ENCODE measurements around the gene TTF2. TPM values are rescaled to one million over a fixed set of nuclear protein-coding genes. Genes with fewer than 3 reads are reported as not detected.
A peak's percentile ranks its signal among the peaks of the same experiment; 100 is the strongest.

TTF2 gene
- total and polyA plus RNA-seq, 2 of the 8 experiments (the other 6 are each of a cell fraction or from before 2014, with no cell fraction given) = 16.9 to 89.6 TPM

DNA sequence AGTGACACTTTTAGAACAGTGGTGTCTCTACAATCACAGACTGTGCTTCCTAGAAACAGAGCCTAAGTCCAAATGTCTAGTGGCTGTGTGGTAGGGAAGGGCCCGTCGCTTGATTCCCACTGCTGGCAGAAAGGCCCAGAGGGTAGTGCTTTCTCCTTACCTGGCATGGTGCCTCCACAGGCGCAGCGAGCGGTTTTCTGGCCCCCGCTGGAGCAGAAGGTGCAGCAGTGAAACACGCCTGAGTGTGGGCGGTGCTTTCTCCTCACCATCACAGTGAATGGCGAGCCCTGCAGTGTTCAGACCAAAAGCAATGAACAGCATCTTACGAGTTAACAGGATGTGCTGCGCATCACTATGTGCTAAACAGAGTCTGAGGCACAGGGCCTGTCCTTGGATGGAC, 53.1 kb downstream of the TTF2 start:
- H2BK120ac ChIP-seq (replicated peaks; ENCODE audit: low read depth, low read length) = no peak overlapping the region
- H3K4me3 ChIP-seq (ENCODE audit: extremely low read depth in 1 of 4, insufficient read depth in 2 of 4, low read depth in 3 of 4, low read length in 4 of 4) = no peak overlapping the region
- WGBS, 2 experiments (ENCODE audit: extremely low coverage in 1 of 2, insufficient coverage in 1 of 2, insufficient read length in 1 of 2, insufficient replicate concordance in 2 of 2, low coverage in 1 of 2, low lambda C conversion rate in 2 of 2, missing lambda C conversion rate in 1 of 2) = 93% methylated on average over 11 of the region's 11 CpGs; no CpG with 5 or more reads in 1 of the 2 experiments
- no peak overlapping the region for H2AFZ ChIP-seq (ENCODE audit: low read length)
- no peak overlapping the region for H3K27ac ChIP-seq (ENCODE audit: low read depth, low read length)
- DNase-seq (ENCODE audit: low read depth in 1 of 2, low spot score in 2 of 2) (no peak), FAIRE-seq (no peak)
- H4K8ac ChIP-seq (ENCODE audit: extremely low read depth, insufficient read depth, low read length) = peak overlapping the region; percentile 46
- H3K4ac ChIP-seq (replicated peaks; ENCODE audit: insufficient read length, low read depth, low read length) = no peak overlapping the region
- CTCF ChIA-PET (ENCODE audit: partially characterized antibody) = interaction anchor here (0.8 to 4.9 kb wide), 10 partner anchors 9 to 172 kb away, joined by 3 to 43 read pairs (median 6); no protein-coding TSS in a partner anchor
- H3K36me3 ChIP-seq (ENCODE audit: control insufficient read depth in 2 of 4, insufficient read depth in 4 of 4, low read length in 3 of 4) = peaks cover 13 to 83% (median 47%) of the 10 kb centered on the region in 4 experiments
- no peak overlapping the region for H3K18ac ChIP-seq (ENCODE audit: extremely low read depth, low read length)
- H3K56ac ChIP-seq (replicated peaks; ENCODE audit: insufficient read length, low read depth, low read length) = no peak overlapping the region
- H3K79me1 ChIP-seq (ENCODE audit: low read depth, low read length) = no peaks in the 10 kb centered on the region
- H2BK15ac ChIP-seq (ENCODE audit: low read length) = no peak overlapping the region
- POLR2A ChIA-PET (ENCODE audit: partially characterized antibody) = interaction anchor here (1.2 to 2.0 kb wide), 6 partner anchors 9 to 177 kb away, joined by 3 to 6 read pairs (median 4); partner anchors contain the start of gene TRIM45
- no peak overlapping the region; a peak in 1 of 4 replicates for H3K4me2 ChIP-seq (ENCODE audit: insufficient read depth in 1 of 2, low read depth in 2 of 2, low read length in 2 of 2)
- no peak overlapping the region for H3K23ac ChIP-seq (ENCODE audit: insufficient read length)
- H4K91ac ChIP-seq (replicated peaks; ENCODE audit: insufficient read length, low read length) = no peak overlapping the region
- H2AK5ac ChIP-seq (ENCODE audit: low read depth, low read length) = no peak overlapping the region
- H4K20me1 ChIP-seq (replicated peaks in 1 of 2; ENCODE audit: control insufficient read depth in 1 of 2, insufficient read depth in 2 of 2, low read length in 2 of 2) = peaks cover 0 to 4% of the 10 kb centered on the region in 2 experiments
- H3K79me2 ChIP-seq (ENCODE audit: control insufficient read depth in 1 of 2, insufficient read depth in 2 of 2, low read length in 2 of 2) = no peaks in the 10 kb centered on the region
- 0 out of 7 replicates have a peak overlapping the region, but pooled peaks of 1 of the 4 experiments have one; percentile 12 for H3K9ac ChIP-seq (replicated peaks in 1 of 4; ENCODE audit: extremely low read depth in 1 of 4, low read depth in 3 of 4, low read length in 3 of 4)
- H3K27me3 ChIP-seq (replicated peaks in 1 of 4; ENCODE audit: control insufficient read depth in 3 of 4, extremely low read depth in 1 of 4, insufficient read depth in 3 of 4, low read length in 3 of 4) = no peaks in the 10 kb centered on the region
- peaks cover 2 to 5% (median 3%) of the 10 kb centered on the region in 4 experiments; a peak in 4 of 7 replicates for H3K4me1 ChIP-seq (replicated peaks in 1 of 4; ENCODE audit: control insufficient read depth in 3 of 4, insufficient read depth in 4 of 4, low read length in 3 of 4)
- 0 out of 2 replicates have a peak overlapping the region, but pooled peaks have one; percentile 39 for H2BK12ac ChIP-seq (ENCODE audit: low read depth, low read length)
- H3K9me3 ChIP-seq (ENCODE audit: insufficient read depth in 2 of 2, low read depth in 1 of 2, low read length in 1 of 2) = no peaks in the 10 kb centered on the region
- H4K5ac ChIP-seq (ENCODE audit: insufficient read length, low read depth, low read length) = no peak overlapping the region
- no peak overlapping the region for H2BK20ac ChIP-seq (ENCODE audit: low read length)
- H3K23me2 ChIP-seq (ENCODE audit: low read depth, low read length) = no peaks in the 10 kb centered on the region; the same call in none of the 2 replicates
- H3K14ac ChIP-seq (ENCODE audit: insufficient read length) = no peak overlapping the region
- H2BK5ac ChIP-seq (ENCODE audit: low read depth, low read length) = no peak overlapping the region
- TF ChIP-seq BACH1 (IDR thresholded peaks at IDR 0.05; ENCODE audit: low read length) = no peak
- no peak for TF ChIP-seq YY1 (IDR thresholded peaks at IDR 0.05; ENCODE audit: low read depth, low read length)
- TF ChIP-seq JUN (IDR thresholded peaks at IDR 0.05; ENCODE audit: low read depth, low read length) = no peak
- no peak for TF ChIP-seq SIN3A (conservative IDR thresholded peaks at IDR 0.05 in 1 of 2, IDR thresholded peaks at IDR 0.05 in 1 of 2; ENCODE audit: low read depth in 1 of 2, low read length in 2 of 2)
- no peak for TF ChIP-seq KDM5A (IDR thresholded peaks at IDR 0.05; ENCODE audit: low read length)
- no peak for TF ChIP-seq GTF2F1 (IDR thresholded peaks at IDR 0.05; ENCODE audit: borderline replicate concordance, low read depth, low read length)
- no peak for TF ChIP-seq USF2 (IDR thresholded peaks at IDR 0.05; ENCODE audit: low read length)
- no peak for TF ChIP-seq ZNF274 (IDR thresholded peaks at IDR 0.05; ENCODE audit: borderline replicate concordance, extremely low read depth, low read length)
